NCI-H146 treated with DMSO at 0.1 percent for 48 hours (cell line): ENCODE measurements around the gene KLHL34.

ENCODE experiments used
- DNase-seq: peaks from one replicate; lab custom pipeline; 2025; ENCODE audit not compliant: unreplicated experiment; lab: John Stamatoyannopoulos, UW

Gene KLHL34

DNA sequence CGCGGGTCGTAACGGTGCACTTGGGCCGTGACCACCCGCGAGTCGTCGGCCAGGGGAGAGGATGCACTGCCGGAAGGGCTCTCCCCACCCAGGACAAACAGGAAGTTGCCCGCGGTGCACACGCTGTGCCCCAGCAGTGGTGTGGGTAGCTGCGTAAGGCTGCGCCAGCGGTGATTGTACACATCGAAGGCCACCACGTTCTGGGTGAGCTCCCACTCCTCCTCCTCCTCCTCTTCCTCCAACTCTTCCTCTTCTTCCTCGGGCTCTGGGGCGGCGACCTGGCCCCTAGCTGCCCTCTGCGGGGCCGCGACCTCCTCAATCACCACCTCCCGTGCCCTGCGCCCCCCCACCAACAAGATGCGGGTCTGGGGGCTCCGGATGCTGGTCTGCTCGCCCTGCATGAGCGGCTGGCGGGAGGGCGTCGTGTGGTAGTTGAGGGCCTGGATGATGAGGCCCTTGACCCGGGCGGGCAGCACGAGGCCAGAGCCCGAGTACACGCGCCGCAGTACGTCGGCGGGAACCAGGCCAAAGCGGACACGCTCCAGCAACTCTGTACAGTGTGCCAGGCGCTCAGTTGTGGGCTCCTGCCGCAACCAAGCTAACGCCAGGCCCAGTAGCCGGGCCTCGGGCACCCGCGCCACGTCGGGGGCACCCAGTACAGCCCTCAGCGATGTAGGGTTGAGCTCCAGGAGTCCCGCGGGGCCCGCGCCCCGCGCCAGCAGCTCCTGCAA, 1.4 kb downstream of the KLHL34 start:
- no peak for DNase-seq

DNA sequence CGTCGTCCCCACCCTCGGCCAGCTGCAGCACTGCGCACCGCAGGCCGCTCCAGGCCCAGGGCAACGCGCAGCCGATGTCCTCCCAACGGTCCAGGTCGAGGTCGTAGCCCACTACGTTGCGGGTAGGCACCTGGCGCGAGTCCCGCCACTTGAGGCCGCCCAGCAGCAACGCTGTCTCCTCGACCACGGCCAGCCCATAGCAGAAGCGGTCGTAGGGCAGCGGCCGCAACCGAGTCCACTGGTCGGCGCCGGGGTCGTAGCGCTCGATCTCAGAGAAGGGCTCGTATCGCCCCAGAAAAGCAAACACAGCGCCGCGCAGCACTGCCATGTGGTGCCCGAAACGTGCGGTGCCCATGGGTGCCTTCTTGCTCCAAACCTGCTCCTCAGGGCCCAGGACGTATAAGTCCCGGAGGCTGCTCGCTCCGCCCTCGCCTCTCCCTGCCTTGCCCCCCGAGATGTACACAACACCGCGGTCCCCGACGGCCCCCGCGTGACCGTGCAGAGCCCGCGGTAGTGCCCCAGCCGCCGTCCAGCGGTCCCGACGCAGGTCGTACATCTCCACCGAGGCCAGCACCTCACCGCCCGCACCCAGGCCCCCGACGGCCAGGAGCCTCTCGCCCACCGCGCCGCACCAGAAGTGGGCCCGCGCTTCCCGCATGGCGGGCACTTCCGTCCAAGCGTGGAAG, 2.1 kb downstream of the KLHL34 start:
- no peak for DNase-seq

DNA sequence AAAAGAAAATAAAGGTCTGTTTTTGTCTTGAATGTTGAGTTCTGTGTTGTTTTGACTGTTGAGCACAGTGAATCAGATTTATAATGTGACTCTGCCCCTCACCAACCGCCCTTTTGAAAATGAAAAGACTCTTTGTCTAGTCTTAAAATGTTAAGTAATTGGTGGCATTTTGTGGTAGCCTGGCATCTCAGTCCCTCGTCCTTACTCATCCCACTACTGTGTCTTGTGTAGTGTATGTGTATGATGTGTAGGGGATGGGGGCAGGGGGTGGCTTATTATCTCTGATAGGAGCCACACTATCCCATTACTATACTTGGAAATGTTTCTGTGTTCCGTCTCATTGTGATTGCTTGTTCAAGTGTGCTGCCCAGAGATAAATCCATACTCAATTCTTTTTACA, 12.2 kb downstream of the KLHL34 start:
- no peak for DNase-seq

DNA sequence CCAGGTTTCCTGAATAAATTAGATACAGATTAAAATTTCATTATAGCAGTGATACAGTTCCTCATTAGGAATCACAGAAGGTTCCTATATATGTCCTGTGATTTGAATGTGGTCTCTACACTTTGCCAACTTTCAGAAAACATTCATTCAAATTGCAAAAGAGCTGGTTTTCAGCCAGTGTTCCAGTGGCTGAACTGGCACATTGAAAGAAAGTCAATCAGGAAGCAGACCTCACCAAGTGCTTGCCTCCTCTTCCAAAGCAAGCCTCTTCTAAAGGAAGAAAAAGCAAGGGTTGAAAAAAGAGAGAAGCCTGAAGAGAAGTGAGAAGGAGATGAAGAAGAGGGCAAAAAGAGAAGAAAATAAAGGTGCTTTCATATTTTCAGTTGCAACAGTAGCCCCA, 12.7 kb downstream of the KLHL34 start:
- no peak for DNase-seq

DNA sequence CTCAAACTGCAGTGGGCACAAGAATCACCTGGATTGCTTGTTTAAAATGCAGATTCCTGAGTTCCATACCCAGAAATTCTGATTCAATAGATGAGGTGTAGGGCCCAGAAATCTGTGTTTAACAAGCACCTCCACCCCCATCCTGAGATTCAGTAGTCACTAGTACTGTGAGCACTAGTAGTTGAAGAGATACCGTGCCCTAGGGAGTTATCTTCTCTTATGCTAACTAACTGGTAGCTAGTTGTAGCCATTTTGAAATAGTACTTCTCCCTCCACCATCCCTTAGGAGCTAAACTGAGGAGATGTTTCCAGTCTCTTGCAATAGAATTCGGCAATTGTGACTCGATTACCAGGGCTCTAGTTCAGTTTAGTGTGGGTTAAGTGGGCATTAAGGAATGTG, 18.4 kb downstream of the KLHL34 start:
- no peak for DNase-seq

DNA sequence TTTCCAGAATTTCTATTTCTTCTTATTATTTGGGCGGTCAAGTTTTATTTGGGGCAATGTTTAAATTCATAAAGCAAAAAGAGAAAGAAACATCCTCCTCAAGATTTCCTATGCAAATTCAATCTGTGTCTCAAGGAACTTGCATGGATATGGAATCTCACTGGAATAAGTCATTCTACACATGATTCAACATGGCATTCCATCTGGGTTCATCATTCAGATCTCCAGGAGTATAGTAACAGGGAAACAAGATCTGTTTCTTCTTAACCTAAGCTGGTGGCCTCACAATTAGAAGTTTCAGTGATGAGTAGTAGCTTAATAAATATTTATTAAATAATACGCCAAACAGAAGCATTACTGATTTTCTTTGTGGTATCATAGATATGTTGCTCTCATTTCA, 19.8 kb downstream of the KLHL34 start:
- DNase-seq, result no peak

DNA sequence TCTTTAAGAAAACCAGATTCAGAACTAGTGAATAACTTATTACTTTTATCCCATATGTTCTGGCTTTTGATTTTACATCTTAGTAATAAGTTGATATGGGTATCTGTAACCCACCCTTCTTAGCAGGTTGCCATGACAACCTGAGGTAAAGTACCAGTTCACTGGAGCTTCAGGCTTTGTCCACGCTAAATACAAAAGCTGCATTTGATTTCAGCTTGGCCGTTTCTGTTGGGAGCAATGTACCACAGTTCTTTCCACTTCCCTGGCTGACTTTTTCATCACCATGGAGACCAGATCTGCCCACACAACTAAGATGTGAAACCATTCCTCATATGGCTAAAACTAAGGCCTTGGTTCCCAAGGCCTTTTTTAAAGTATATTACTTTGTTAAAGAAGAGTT, 26.1 kb downstream of the KLHL34 start:
- no peak for DNase-seq

DNA sequence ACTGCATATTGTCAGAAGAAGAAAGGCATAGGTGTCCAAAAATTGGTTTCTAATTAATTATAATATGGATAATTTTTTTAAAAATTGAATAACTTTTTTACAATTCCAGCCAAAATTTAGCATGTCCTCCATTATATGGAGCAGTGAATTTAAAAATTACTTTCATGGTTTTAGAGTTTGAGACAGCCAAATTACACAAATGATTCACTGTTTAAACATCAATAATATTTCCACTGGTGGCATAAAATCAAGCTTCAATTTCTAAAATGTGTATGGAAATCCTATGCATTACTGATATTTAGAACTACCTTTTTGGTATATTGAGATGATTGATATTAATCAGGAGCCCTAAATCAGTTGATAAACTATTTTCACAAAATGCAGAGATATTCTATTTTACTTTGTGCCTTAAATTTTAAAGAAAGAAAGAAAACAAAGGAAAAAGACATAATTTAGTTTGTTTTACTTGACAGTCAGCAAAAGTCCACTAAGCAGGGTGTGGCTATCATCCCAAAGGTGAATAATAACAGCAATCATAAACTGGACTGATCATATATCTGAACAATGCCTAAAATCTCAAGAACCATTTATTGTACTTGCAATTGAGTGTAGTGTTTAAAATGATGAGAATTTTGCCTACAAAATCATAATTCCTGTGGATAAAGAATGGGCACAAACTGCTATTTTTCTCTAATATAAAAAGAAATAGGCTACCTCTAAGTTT, 34.2 kb downstream of the KLHL34 start:
- DNase-seq, result no peak

DNA sequence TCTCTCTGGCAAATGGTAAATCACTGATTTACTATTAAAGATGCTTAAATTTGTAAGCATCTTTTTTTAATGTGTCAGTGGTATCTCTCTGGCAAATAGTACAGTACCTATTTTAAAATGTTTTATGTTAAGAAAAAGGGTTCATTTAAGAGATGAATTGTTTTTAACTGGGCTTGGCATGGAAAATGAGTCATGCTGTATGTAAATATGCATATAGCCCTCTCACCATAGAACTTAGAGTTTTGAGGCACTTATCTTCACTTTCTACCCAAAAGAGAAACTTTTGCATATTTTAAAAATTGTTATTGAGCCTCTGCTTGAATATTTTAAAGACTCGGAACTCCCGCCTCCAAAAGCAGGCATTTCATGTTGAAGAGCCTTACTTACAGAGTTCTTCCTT, 37.9 kb downstream of the KLHL34 start:
- DNase-seq, result no peak

DNA sequence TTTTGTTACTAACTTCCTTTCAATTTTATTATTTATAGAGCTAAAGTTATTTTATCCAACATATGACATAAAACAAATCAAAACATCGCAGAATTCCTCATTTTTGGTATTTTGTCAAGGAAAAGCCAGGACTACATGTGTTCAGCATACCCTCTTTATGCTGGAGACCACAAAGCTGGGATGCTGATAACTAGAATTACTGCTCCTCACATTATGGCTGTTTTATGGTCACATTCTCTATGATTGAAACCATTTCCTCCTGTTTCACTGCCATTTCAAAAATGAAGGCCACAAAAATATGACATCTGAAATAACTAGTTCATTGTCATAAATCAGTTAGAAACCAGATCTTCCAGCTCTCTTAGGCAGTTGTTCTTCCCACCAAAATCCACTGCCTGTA, 41.7 kb downstream of the KLHL34 start:
- no peak for DNase-seq

DNA sequence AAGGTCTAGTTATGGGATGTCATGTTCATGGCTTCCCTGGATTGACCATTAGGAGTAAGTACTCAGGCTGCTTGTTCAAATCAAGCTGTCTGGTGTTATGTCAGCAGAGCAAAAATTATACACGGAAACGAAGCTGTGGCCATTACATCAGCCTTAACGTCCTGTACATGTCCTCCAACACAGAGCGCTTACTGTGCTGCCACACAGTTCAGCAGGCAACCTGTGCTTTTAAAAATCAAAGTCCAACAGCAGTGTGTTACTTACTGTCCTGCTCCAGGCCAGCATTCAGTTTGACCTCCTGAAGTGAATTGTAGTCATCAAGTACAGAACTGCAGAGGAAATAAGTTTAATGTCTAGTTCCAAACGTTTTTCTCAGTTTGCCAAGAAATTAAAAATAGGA, 46.0 kb downstream of the KLHL34 start:
- no peak for DNase-seq

DNA sequence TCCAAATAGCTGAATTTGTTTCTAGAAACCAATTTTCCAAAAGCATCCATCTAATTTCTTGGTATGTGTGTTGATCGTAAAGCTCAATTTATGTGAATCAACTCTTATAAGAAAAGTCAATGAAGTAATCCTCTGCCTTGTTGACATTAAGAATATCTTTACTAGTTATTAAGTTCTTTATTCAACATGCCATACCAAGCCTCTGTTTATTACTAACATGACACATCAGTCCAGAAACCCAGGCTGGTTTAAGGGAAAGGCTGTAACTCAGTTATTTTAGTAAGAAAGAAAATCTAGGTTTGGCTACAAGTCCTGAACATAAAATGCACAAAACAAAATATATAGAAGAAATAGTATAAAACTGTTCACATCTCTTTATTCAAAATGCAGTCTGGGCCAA, 48.0 kb downstream of the KLHL34 start:
- no peak for DNase-seq

DNA sequence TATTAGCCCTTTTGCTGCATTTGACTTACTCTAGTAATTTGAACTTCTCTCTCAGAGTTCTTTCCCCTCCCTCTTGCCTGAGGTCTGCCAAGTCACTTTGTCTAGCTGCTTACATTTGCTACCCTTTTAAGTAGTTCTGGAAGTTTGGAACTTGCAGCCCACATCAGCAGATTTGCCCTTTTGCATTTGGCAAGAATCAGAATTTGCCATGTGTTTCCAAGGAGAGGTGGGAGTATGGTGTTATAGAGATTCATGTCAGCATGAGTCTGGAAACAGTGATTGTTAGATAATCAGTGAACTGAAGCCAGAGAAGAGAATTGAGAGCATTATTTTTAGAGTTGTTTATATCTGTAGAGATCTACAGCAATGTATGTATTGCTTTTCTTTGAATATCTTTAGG, 52.1 kb downstream of the KLHL34 start:
- DNase-seq, result no peak
